NCI-H524 (cell line): ENCODE results near the gene HOXB5.
A peak's percentile ranks its signal among the peaks of the same experiment; 100 is the strongest.

Experiments used
- DNase-seq, 2 experiments: peaks; one replicate each; lab custom pipeline; 2025; lab: John Stamatoyannopoulos, UW

HOXB5 gene

DNA sequence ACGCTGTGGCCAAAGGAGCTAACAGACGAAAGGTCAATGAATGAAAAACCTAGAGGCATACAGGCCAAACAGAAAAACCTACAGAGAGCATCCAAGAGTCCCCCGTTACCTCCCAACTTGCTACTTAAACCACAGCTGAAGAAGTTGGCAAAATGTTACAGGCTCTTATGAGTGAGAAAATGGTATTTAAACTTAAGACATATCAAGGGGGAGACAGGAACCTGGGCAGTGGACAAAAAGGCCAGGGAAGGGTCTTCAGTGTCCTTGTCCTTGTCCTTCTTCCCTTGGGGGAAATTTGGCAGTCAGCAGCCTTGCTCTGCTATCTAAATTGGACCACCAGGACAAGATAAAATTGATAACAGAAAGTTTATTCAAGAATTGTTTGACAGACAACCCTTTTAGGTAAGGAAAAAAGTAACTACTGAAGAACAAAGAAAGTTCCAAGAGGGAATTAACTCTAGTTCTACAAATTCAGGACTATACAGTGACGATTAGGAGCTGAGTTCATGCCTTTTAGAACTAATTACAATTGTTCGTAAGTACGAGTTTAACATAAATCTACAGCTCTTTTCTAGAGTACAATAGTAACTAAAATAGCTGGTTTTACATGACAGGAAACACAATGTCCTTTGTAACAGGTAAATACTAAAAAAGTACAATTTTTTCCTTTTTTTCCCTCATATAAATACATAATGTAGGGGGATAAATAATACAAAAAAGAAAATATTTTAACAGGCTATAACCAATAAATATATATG, 44.9 kb downstream of the HOXB5 start:
- no peak for DNase-seq

DNA sequence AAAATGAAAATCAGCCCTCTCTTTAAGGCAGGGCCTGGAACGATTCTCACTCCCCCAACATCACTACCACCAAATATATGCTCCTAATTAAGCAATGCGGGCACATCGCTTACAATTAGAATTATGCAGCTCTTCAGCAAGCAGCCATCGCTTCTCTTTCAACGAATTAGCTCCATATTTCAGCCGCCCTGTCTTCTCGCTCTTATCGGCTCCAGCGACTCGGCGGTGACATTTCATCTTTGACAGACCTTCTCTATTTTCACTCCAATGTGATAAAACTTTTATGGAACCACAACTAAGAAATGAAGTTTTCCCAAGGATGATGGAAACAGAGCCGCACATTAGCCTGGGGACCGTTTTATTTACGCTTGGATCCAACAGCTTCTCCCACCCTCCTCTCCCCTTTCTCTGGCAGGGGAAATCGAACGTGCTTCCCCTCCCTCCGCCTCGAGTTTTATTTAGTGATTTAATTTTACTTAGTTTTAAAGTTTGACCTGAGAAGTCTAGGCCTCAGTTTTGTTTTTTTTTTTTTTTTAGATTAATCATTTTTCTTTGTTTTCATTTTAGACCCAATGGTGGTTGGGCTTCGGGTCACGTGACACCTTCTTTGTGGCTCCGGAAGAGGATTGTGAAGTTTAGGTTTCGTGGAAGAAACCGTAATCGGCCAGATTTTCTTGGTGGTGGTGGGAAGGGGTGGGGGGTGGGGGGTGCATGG, 45.6 kb downstream of the HOXB5 start:
- DNase-seq, result no peak

DNA sequence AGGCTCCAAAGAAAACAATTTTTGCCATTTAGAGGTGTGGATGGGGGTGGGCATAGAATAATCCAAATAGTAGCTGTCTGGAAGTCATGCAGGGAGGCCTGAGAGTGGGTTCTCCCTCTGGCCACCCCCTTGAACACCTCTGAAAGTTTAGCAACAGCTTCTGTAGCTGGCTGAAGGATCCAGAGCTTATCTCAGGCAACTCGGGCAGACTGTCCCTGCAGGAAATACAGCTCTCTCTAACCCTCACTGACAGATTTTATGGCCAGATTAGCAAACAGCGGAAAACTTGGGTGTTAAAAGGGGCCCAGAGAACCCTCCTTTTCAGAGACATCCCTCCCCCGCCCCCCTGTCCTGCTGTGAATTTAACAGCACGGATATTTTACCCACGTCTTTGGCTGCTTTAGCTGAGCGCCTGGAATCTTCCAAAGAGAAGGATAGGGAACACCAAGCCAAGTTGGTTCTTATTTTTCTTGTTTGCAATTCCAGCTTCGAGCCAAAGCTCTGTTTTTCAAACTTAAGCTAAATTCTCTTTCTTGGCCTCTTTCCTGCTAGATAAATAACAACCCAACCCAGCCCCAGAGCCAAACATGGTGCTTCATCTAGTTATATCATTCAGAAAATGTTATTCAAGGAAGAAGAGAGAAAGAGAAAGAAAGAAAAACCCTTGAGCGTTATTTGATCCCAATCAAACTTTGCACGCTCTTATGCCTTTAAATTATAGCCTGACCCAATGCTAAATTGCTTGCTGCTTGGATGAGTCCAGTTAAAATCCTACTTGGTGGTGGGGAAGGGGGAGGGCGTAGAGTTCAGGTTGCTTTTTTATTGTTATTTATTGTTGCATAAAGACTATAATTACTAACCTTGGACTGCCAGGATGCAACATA, 46.4 kb downstream of the HOXB5 start:
- DNase-seq, result no peak

DNA sequence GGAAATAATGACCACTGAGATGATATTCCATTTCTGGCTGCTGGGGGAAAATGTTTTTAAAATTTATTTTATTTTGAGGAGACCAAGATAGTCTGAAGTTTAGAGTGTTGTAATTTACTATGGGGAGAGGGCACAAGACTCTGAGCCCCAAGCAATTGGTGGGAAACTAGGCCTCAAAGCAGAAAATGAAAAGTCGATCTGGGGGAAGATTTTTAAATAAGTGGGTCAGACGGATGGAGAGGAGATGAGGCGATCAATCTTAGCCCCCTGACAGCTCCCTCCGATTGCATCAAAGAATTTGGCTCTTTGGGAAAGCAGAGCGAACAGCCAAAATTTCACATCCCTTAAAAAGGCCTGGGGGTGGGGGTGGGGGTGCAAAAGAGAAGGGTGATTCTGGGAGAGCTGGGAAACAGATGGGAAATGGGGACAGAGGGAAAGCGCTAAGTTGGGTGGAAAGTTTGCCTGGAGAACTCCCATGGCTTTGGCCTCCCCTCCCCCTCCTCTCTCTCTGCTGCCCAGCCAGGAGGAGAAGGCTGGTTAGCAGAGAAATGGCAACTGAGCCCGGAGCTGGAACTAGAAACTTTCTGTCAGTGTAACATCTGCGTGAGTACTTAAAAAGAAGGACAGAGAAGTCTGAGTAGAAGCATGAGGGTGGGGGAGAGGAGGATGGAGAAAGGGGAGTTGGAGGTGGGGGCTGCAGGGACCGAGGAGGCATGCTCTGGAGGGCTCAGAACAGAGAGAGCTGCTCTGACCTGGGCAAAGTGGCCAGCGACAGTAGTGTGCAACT, 47.2 kb downstream of the HOXB5 start:
- no peak for DNase-seq

DNA sequence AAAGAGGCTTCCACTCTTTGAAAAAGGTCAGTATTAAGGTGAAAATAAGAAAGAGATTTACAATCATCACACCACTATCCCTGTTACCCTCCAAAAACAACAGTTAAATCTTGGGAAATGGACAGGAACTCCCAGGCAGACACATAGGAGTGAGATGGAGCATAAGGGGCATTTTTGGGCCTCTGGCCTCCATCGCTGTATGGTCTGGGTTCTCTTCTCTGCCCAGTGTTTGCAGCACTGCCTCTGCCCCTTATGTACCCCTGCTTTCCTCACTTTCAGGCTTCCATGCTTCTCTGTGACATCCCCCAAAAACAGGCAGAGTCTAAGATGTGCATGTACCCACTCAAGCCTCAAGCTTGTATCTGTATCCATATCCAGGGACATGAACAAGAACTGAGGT, 48.0 kb downstream of the HOXB5 start:
- no peak for DNase-seq

DNA sequence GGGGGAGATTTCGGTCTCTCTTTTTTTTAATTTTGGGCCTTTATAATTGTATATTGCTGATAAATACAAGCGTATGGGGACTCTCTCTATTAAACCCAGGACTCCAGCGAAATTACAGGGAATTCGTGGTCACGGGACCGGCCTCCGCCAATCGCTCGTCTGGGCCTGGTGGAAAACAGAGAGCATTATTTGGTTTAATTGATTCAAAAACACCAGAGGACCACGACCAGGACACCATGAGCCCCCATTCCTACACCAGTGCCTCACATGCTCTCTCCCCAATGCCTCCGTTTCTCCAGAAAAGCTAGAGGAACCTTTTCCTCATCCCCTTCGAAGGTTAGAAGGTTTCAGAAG, 48.6 kb downstream of the HOXB5 start, which contains the start of gene HOXB2:
HOXB2 (minus strand) TSS at position 88 of the 354 bp plus-strand sequence. CDS start 198 bp downstream, outside the sequence.
- peak in 1 of 2 experiments; percentile 31 for DNase-seq

DNA sequence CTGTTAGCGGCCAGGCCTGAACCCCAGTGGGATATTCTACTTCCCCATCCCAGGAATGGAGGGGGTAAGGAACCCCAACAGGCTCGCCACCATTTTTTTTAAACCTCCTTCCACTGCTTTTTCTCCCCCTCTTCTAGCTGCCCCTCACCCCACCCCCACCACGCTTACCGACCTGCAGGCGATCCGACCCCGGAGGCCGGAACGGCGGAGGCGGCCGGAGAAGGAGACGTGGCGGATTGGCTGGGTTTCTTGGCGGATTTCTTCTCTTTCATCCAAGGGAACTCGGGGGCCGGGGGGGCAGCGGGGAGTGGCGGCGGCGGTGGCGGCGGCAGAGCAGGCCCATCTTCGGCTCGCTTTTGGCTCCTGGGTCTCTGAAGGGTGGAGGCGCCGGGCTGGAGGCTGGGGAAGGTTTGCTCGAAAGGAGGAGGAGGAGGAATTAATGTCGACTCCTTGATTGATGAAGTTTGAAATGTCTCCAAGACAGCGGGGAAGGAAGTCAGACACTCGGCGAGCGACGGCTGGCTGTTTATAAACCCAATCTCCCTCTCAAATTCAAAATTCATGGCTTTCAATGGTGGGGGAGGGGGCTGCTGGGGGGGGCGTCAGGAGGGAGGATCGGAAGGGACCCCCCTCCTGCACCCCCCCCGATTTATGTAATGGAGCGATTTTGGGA, 49.1 kb downstream of the HOXB5 start:
- DNase-seq, result peak in 1 of 2 experiments; percentile 30

DNA sequence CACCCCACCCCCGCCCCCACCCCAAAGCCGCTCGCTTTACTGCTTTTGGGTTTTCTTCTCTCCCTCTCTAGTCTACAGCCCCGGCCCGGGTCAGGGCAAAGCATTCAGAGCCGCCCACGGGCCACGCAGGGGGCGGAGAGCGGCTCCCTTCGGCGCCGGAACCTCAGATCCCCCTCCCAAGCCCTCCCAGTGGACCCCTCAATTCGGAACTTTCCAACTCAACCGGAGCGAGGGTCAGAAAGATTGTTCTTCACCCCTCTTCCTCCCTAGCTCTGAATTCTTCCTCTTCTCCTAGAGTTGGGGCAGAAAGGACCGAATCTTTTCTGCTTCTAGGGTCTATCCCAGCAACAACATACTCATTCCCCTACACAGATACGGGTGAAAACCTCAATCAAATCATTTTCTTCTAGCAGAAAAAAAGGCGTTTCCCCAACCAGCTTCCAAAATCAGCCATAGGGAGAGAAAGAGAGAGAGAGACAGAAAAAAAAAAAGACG, 49.7 kb downstream of the HOXB5 start:
- no peak for DNase-seq

DNA sequence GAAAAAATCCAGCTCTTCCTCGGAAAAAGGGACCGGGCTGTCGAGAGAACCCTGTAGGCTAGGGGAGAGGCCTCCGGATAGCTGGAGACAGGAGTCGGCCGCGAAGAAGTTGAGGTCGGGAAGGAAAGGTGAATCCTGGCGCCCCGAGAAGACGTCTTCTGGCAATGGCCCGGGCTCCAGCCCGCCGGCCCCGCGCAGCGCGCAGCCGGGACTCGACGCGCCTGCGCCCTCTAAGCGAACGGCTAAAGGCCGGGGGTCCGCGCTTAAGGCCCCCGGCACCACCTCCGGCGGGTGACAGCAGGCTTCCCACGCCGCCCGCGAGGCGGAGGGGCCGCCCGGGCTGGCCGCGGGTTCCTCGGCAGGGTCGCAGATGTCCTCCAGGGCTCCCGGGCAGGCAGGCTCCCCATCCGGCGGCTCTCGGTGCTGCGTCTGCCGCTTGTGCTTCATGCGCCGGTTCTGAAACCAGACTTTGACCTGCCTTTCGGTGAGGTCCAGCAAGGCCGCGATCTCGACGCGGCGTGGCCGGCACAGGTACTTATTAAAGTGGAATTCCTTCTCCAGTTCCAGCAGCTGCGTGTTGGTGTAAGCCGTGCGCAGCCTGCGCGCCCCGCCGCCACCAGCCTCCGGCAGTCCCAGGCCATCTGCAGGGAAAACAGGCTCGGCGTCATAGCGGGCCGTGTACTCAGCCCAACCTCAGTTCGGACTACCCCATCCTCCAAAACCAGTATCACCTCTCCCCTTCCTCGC, 50.3 kb downstream of the HOXB5 start:
- DNase-seq, result peak in 1 of 2 experiments; percentile 55

DNA sequence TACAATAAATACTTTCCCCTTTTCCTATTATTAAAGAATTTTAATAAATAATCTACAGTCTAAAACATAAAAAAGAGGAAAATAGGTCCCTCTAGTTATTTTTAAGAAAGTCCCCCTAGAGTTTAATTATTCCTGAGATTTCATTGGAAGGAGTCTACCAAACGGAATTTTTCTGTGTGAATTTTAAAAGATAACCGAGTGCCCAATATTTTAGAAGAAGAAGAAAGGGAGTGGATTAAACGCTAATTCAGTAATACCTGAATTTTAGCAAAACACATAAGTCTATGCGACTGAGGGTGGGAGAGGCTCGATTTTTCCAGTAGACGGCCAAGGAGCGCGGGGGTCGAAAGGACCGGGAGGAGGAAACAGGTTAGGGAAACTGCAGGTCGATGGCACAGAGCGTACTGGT, 50.9 kb downstream of the HOXB5 start:
- DNase-seq, result no peak

DNA sequence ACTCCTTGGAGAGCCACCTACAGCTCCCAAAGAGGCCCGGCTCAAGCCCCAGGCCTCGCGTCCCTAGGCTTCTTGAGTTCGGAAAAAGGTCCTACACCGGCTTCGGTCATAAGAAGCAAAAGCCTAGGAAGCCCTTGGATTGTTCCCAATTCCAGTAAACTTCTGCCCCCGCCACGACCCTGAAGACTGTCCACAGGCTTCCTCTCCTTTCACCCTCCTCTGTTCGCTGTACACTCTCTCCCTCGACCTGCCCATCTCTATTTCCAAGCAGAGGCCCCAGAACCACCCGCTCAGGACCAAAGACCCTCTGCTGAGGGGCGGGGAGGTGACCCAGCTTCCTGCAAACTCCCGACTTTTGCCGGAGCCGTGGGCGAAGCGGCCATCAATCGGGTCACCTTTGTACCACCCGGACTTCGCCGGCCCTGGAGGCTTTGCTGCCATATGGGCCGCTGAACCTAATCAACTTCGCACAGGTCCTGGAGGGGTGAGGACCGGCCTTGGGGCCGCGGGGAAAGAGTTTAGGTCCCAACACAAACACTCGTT, 51.4 kb downstream of the HOXB5 start:
- peak in 1 of 2 experiments; percentile 38 for DNase-seq

DNA sequence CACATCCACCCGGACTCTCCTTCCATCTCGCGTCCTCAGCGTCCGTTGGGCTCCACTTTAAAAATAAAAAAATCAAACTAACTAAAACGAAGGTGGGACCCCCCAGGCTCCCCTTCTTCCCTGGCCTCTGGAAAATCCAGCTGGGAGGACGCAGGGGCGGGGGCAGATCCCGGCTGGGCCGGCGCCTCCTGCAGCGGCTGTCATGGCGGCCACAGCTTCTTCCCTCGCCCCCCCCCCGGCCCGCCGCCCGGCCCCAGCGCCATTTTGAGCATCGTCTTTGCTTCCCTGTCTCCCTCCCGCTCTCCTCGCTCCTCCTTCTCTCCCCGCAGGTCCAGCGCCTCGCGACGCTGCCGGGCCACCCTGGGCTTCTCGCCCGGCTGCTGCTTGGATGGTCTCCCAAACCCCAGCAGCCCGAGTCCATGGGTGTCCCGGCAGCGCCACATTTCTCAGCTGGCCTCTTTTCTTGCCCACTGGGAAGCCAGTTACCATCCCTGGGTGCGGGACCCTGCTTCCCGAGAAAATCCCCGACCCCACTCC, 51.9 kb downstream of the HOXB5 start:
- peak in 1 of 2 experiments; percentile 35 for DNase-seq
